ENCODE results near the gene ADK.

GRCh38 chr10:74174521-74174920, 23.5 kb downstream of the ADK start:
- TF ChIP-seq EP300 (IDR thresholded peaks at IDR 0.05) (no peak), CTCF (IDR thresholded peaks at IDR 0.05) (no peak), POLR2AphosphoS5 (IDR thresholded peaks at IDR 0.05) (no peak), POLR2A (IDR thresholded peaks at IDR 0.05) (no peak)

Data from gastroesophageal sphincter (tissue), 3 donors.